ENCODE measurements around the gene CRB1. TPM values are rescaled to one million over a fixed set of nuclear protein-coding genes. Genes with fewer than 3 reads are reported as not detected.
"Not testable (repeated sequence)": the region's sequence is repeated elsewhere in the genome, so short reads cannot be mapped to it uniquely, and the experiment has no call there.

The CRB1 gene
- total and polyA plus RNA-seq, 7 donors: 0.19 to 0.49 (median 0.38) TPM; not detected in 3

GRCh38 chr1:197485790-197486189 lies 217.7 kb downstream of the CRB1 start:
- Histone ChIP-seq H3K36me3 (no peaks in the 10 kb centered on the region), H3K27ac (no peak overlapping the region), H3K27me3 (no peaks in the 10 kb centered on the region), H3K4me3 (no peak overlapping the region), H3K9me3 (no peaks in the 10 kb centered on the region), H3K4me1 (no peaks in the 10 kb centered on the region)
- no peak for DNase-seq
- TF ChIP-seq CTCF (IDR thresholded peaks at IDR 0.05) (no peak), POLR2AphosphoS5 (IDR thresholded peaks at IDR 0.05) (no peak), EP300 (IDR thresholded peaks at IDR 0.05) (no peak), POLR2A (IDR thresholded peaks at IDR 0.05) (no peak)
- WGBS, 2 donors: 23 to 48% methylated on average over 3 of the region's 3 CpGs
- intact Hi-C loops (cut with DNase I): no loop called here

GRCh38 chr1:197486946-197487345 lies 218.9 kb downstream of the CRB1 start:
- Histone ChIP-seq H3K36me3 (no peaks in the 10 kb centered on the region), H3K4me3 (no peak overlapping the region), H3K9me3 (no peaks in the 10 kb centered on the region), H3K4me1 (no peaks in the 10 kb centered on the region), H3K27ac (no peak overlapping the region), H3K27me3 (no peaks in the 10 kb centered on the region)
- 71 to 90% methylated on average over 2 of the region's 2 CpGs for WGBS, 2 donors
- DNase-seq: no peak
- TF ChIP-seq CTCF (IDR thresholded peaks at IDR 0.05) (no peak), POLR2A (IDR thresholded peaks at IDR 0.05) (no peak), POLR2AphosphoS5 (IDR thresholded peaks at IDR 0.05) (no peak), EP300 (IDR thresholded peaks at IDR 0.05) (no peak)
- intact Hi-C loops (cut with DNase I): no loop called here

- 94% methylated on average over 1 of the region's 1 CpG for WGBS, 2 donors
Measured at GRCh38 chr1:197491505-197491904, 223.5 kb downstream of the CRB1 start.

GRCh38 chr1:197496722-197497121 lies 228.7 kb downstream of the CRB1 start:
- no peaks in the 10 kb centered on the region for H3K27me3 ChIP-seq
- TF ChIP-seq CTCF (IDR thresholded peaks at IDR 0.05) (no peak), EP300 (IDR thresholded peaks at IDR 0.05) (no peak), POLR2A (IDR thresholded peaks at IDR 0.05) (no peak), POLR2AphosphoS5 (IDR thresholded peaks at IDR 0.05) (no peak)
- H3K4me1 ChIP-seq: no peaks in the 10 kb centered on the region
- H3K36me3 ChIP-seq: no peaks in the 10 kb centered on the region
- intact Hi-C loops (cut with DNase I): no loop called here
- no peak overlapping the region for H3K27ac ChIP-seq
- no peaks in the 10 kb centered on the region for H3K9me3 ChIP-seq
- H3K4me3 ChIP-seq: no peak overlapping the region
- WGBS, 2 donors: 88% methylated on average over 10 of the region's 10 CpGs
- DNase-seq: no peak

More at GRCh38 chr1:197491505-197491904, 223.5 kb downstream of the CRB1 start:
- intact Hi-C loops (cut with DNase I); H3K9me3 ChIP-seq; H3K4me1 ChIP-seq; H3K27me3 ChIP-seq; H3K36me3 ChIP-seq; DNase-seq; H3K27ac ChIP-seq; H3K4me3 ChIP-seq: not testable (repeated sequence)

- Histone ChIP-seq H3K27me3 (no peaks in the 10 kb centered on the region), H3K9me3 (no peaks in the 10 kb centered on the region), H3K4me1 (no peaks in the 10 kb centered on the region), H3K27ac (no peak overlapping the region), H3K4me3 (no peak overlapping the region), H3K36me3 (peaks cover 0 to 25% (median 0%) of the 10 kb centered on the region in 4 donors)
- TF ChIP-seq POLR2A (IDR thresholded peaks at IDR 0.05) (no peak), POLR2AphosphoS5 (IDR thresholded peaks at IDR 0.05) (no peak), EP300 (IDR thresholded peaks at IDR 0.05) (no peak), CTCF (IDR thresholded peaks at IDR 0.05) (no peak)
- WGBS, 2 donors: 90 to 94% methylated on average over 4 of the region's 4 CpGs
- no peak for DNase-seq
- intact Hi-C loops (cut with DNase I): no loop called here
Measured at GRCh38 chr1:197510691-197511378, 242.8 kb downstream of the CRB1 start.

Measured in sigmoid colon (tissue), 7 donors.